ENCODE measurements around the gene MRPL33.

DNA sequence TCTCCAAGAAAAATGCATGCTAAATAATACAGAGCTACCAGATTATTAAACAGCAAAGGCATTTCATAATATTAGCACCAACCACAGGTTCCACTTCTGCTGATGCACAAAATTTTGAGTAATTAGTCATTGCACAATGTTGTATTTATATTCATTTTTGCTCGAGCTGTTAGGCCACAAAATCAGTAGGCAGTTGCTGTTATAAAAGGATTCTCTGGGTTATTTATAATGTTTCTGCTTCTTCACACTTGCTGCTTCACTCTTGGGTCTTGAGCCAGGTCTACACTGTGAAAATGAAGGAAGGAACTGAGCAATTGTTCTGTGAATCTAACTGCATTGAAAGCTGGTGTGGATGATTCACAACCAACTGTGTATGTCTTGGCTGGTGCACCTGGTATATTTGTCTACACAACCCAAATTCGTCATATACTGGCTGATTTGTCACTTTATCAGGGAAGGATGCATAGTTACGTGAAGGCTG lies 38.3 kb downstream of the MRPL33 start:
- TF ChIP-seq, protein P1, sequence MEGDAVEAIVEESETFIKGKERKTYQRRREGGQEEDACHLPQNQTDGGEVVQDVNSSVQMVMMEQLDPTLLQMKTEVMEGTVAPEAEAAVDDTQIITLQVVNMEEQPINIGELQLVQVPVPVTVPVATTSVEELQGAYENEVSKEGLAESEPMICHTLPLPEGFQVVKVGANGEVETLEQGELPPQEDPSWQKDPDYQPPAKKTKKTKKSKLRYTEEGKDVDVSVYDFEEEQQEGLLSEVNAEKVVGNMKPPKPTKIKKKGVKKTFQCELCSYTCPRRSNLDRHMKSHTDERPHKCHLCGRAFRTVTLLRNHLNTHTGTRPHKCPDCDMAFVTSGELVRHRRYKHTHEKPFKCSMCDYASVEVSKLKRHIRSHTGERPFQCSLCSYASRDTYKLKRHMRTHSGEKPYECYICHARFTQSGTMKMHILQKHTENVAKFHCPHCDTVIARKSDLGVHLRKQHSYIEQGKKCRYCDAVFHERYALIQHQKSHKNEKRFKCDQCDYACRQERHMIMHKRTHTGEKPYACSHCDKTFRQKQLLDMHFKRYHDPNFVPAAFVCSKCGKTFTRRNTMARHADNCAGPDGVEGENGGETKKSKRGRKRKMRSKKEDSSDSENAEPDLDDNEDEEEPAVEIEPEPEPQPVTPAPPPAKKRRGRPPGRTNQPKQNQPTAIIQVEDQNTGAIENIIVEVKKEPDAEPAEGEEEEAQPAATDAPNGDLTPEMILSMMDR (IDR thresholded peaks at IDR 0.05): no peak
- TF ChIP-seq POLR2A (IDR thresholded peaks at IDR 0.05): no peak
- no peak for TF ChIP-seq EP300 (IDR thresholded peaks at IDR 0.05)
- TF ChIP-seq POLR2AphosphoS5 (IDR thresholded peaks at IDR 0.05): no peak
